Cerebellar cortex (tissue), 1 donor: ENCODE results near the gene FRMD1.

Source experiments
- DNase-seq: peaks from one replicate; pipeline ENCODE4 v3.0.0-alpha.2; 2015; ENCODE audit warnings: low spot score

The FRMD1 gene

DNA sequence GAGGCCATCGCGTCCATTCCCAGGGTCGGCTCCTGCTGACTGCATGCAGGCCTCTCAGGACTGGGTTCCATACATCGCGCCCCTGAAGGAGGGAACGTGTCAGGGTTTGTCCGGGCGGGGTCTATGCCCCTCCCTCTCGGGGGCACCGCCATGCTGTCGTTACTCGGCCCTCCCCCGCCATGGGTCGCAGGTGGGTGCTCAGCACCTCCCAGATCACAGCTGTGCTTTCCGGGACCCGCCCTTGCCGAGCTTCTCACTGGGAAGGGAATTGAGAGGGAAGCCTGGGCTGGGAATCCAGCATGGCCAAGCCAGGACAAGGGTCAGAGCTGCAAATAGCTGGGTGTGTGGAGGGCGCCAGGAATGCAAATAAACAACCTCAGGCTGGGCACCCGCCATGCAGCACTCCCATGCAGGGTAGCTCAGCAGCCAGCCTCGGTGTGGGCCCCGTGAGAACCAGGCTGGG is at the start of gene FRMD1:
Gene FRMD1, minus strand, starts transcription at position 270 of the 463 bp plus-strand sequence. Its CDS starts 118 bp downstream, at position 152.
- DNase-seq, result no peak

DNA sequence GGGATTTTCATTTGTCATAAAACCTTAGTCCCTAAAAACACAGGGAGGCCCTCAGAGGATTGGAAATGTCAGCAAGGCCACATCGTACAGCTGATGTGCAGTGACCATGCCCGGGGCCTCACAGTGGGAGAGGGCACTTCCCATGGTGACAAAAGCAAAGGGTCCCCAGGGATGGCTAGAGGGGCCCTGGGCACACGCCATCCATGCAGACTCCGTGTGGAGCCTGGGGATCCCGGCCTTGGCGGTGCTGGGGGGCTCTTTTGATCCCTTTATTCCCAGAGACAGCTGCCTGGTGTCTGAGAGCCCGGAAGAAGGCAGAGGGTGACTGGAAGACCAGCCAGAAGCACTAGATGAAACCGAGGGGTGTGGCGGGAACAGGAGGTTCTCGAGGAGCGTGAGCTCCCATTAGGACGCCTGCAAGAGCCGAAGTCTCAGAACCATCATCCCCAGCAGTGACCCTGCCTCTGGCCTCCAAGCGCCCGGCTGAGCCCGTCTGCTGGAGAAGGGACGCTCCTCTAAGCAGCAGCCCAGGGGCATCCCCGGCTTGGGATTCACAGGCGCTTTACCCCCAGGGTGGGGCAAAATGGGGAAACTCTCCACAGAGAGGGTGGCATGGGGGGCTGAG is 49.1 kb upstream of the FRMD1 start:
- DNase-seq, result no peak

GRCh38 chr6:168127384-168127868 is 48.4 kb upstream of the FRMD1 start:
- no peak for DNase-seq

DNA sequence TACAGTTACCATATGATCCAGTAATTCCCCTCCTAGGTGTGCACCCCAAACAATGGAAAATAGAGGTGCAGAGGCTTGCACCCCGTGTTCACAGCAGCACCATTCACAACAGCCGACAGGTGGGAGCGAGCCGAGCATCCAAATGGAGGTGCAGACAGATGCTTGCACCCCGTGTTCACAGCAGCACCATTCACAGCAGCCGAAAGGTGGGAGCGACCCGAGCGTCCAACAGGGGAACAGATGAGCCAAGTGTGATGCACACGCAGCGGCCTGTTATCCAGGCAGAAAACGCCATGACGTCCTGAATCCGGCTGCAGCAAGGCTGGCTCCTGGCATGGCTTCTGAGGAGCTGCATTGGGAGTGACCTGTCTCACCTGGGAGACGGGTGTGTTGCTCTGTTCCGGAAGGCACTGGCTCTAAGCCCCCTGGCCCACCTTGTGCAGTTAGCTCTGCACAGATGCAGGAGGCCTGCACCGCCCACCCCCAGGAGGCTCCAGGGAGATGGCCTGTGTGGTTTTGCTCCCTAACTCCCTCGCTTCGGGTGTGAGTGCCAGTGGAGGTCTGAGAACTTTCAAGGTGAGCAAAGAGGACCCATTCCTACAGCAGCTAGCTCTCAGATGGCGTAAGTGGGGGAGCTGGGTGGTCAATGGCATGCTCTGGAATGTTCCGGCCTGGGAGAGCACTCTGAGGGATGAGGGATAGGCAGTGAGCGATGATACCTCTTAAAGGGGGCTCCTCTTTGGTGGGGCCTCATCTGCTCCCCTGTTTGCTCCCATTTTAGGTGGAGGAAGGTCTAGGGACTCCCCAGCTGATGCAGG is 47.8 kb upstream of the FRMD1 start:
- no peak for DNase-seq

- no peak for DNase-seq
These were observed 46.5 kb upstream of the FRMD1 start for GRCh38 chr6:168125429-168126001.

DNA sequence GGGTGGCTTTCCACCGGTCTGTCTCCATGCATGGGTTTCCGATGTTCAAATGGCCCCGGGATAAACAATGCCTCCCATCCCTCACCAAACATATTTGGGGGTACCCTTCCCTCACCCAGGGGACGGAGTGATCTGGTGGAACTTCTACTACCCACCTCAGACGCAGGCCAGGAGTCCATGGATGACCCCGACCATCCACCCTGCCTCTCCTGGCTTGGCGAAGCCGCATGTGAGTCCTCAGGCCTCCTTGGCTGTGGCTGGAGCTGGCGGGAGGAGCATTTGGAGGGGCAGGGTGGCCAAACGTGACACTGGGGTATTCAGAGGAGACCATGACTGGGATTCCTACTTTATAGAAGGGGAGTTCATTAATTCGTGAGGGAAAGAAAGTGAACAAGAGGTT is 45.9 kb upstream of the FRMD1 start:
- no peak for DNase-seq

- DNase-seq, result no peak
These were observed 45.1 kb upstream of the FRMD1 start for GRCh38 chr6:168124158-168124557.

- no peak for DNase-seq
These were observed 44.3 kb upstream of the FRMD1 start for GRCh38 chr6:168123165-168123911.

GRCh38 chr6:168122521-168122920 is 43.5 kb upstream of the FRMD1 start:
- DNase-seq, result no peak

DNA sequence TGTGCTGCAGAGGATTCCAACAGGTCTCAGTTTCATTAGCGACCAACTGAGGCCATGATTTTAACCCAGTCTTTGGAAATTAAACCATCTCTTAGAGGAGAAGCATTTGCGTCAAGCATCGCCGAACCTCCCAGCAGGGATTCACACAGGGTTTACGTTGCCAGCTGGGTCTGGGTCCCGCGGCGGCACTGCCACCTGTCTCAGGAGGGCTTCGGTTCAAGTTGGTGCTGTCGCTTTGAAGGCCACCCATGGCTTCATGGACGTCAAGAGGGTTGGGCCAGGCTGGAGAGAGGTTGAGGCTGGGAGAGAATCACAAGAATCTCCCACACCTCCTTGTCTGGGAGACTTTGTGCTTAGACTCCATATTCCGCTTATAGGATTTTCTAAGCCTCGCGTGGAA is 43.0 kb upstream of the FRMD1 start:
- DNase-seq, result no peak

GRCh38 chr6:168121303-168121665 is 42.3 kb upstream of the FRMD1 start:
- DNase-seq, result no peak

DNA sequence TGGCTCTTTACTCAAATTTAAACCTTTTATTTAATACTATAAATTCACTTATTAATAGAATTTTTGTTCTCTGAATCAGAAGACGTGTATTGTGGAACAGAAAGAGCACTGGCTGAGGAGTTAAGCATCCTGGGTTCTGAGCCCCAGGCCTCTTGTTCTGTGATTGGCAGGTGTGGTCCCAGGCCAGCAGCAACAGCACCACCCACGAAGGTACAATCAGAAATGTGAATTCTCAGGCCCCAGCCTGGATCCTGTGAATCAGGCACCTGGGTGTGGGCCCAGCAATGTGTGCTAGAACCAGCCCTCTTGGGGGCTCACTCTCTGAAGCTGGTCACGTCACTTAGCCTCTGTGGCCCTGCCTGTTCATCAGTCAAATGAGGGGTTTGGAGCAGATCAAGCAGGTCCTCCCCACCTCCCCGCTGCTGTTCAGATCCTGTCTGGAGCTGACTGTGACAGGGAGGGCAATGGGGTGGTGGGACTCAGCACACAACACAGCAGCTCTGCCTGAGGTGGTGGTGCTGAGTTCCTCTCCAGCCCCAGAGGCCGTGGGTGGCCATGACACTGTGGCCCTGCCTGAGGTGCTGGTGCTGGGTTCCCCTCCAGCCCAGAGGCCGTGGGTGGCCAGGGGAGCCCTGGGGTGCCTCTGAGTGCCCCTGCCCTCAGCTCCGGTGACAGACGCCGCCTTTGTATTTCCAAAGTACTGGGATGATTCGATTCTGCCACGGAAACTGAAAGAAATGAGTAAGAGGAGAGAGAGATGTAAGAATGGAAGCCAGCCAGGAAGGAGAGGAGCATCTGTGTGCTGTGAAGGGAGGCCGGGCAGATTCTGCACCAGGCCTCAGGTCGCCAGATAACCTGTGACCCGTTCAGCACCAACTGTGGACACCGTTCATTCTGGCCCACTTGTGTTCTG is 41.6 kb upstream of the FRMD1 start:
- DNase-seq, result no peak

DNA sequence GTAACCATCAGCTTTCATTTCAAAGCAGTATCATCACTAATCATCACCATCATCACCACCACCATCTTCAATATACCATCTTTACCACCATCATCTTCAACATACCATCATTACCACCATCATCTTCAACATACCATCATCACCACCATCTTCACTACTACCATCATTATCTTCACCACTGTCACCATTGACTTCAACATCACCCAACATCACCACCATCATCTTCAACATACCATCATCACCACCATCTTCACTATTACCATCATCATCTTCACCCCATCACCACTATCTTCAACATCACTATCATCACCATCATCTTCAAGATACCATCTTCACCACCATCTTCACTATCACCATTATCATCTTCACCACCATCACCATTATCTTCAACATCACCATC is 40.5 kb upstream of the FRMD1 start:
- DNase-seq, result no peak

DNA sequence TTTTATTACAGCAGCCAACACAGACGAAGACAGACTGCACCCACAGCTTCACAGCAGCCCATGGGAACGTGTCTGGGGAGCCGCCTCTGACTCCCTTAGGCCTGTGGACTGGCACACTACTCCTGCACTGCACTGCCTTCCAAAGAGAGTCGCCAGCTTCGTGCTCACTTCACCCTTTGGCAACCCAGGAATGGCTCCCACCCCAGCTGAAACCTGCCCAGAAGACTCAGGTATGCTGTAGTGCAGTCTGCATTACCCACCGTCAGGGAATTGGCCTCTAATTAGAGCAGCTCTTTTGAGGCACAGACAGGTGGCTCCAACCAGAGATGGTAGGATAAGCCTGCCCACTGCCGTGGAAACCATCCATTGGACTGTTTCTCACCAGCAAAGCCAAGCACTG is 39.9 kb upstream of the FRMD1 start:
- no peak for DNase-seq

DNA sequence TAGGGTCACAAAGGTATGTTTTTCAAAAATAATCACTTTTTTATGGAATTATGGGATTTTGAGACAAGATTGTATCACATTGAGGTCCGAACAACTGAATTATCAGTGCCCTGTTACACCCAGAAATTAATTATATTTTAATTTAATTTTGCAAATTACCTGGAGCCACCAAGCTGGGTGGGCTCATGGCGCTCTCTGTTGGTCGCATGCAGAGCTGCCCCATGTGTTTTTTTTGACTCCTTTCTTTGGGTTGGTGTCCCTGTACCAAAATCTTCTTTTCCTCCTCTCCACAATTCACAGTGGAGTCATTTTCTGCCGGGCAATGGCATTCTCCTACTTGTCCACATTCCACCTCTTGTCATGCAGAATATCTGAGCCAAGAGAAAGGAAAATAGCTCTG is 38.9 kb upstream of the FRMD1 start:
- no peak for DNase-seq

- DNase-seq, result no peak
These were observed 38.2 kb upstream of the FRMD1 start for GRCh38 chr6:168116975-168117899.

DNA sequence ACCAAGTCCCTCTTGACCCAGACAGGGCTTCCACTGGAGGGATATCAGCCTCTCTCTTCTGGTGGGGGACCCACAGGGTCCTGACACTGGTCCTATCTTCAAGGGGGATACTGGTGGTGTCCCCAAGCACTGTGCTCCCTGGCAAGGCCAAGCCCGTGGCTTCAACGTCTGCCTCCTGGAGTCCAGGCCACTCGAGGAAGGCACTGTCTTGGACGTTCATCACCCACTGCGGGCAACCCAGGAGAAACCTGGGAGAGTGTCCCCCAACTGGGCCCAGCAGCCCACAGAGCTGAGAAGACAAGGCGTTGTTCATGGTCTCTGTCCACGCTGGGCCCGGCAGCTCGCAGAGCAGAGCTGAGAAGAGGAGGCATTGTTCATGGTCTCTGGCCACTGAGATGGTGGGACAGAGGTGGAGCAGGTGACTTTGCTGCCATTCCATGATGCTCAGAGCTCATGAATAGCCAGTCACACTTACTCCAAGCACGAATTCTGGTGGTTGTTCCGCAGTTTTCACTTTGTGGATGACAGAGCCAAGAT is 37.5 kb upstream of the FRMD1 start:
- no peak for DNase-seq

DNA sequence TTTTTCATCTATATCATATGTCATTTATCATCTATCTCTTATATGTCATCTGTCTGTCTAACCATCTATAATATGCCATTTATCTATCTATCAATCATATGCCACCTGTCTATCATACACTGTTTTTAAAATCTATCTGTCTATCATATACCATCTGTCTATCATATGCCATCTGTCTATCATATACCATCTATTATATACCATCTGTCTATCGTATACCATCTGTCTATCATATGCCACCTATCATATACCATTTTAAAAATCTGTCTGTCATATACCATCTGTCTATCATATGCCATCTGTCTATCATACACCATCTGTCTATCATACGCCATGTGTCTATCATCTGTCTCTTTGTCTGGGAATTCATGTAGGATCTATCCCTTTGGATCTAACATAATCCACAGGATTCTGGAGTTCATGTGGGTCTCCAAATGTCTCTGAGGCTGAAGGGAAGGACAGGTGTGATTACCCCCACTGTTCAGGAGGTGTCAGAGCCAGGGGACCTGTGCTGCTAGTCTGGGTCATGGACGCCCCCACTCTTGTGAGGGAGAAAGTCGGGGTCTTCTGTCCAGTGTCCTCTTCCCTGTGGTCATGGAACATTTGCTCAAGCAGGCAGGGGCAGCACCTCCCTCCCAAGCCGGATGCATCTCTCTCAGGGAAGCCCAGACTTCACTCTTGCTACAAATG is 36.9 kb upstream of the FRMD1 start:
- DNase-seq, result no peak

DNA sequence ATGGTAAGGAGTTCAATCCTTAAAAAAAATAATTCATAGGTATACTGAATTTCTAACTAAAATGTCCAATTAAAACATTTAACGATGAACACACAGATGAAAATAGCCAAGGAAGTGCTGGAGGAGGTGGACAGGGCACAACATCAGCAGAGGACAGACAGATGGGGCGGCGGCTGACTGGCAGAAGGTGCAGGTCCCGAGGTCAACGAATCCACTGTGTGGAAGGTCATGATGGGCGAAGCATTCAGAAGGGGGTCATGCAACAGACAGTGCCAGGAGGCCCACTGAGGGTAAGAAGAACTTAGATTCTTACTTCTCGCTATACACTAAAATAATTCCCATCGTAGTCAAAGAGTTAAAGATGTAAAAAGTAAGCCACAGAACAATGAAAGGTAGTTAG is 34.2 kb upstream of the FRMD1 start:
- no peak for DNase-seq
